ENCODE data around the gene CD2.

CD2 gene

DNA sequence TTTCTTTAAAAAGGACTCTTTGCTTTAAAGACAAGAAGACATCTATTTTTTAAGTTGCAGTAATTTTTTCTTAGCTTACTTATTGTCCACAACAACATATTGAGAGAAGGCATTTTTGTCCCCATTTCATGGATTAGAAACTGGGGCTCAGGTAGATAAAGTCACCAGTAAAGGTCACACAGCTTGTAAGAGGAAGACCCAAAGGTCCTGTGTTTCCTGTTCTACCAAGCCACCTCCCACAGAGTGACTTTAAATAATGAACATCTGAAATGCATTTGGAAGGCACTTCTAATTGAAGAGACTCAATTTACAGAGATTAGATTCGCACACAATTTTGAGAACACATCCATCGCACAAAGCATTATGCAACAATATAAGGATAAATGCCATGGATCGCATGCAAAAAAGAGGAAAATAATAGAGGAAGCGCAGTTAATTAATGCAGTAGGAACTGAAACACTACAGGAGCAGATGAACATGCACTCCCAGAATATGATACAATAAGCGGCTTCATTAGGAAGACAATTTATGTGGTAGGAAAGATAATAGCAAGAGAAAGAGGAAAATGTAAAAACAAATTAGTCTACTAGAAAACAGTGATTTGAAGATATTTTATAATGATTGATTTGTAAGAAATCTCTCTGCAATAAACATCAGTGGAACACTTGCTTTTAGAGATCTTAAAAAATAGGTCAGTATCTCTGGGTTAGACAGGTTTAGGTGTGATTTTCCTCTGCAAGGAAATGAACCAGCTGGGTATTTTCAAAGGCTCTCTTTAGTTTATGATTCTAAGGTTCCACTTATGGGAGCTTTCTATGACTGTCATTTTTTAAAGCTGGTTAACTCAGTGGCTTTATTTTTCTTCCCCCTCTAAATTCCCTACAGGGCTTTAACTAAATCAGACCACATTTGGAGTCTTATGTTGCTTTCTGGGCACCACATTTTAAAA is 27.1 kb upstream of the CD2 start:
- in situ Hi-C loops (cut with MboI; ENCODE audit: low pct_unique_long_range_greater_than_20kb, low sequenced_read_pairs, unreplicated experiment): no loop called here
- TF ChIP-seq, protein P1, sequence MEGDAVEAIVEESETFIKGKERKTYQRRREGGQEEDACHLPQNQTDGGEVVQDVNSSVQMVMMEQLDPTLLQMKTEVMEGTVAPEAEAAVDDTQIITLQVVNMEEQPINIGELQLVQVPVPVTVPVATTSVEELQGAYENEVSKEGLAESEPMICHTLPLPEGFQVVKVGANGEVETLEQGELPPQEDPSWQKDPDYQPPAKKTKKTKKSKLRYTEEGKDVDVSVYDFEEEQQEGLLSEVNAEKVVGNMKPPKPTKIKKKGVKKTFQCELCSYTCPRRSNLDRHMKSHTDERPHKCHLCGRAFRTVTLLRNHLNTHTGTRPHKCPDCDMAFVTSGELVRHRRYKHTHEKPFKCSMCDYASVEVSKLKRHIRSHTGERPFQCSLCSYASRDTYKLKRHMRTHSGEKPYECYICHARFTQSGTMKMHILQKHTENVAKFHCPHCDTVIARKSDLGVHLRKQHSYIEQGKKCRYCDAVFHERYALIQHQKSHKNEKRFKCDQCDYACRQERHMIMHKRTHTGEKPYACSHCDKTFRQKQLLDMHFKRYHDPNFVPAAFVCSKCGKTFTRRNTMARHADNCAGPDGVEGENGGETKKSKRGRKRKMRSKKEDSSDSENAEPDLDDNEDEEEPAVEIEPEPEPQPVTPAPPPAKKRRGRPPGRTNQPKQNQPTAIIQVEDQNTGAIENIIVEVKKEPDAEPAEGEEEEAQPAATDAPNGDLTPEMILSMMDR (IDR thresholded peaks at IDR 0.05; ENCODE audit: extremely low read depth, insufficient read depth, missing control alignments): no peak
- no peak for DNase-seq (ENCODE audit: low spot score)

DNA sequence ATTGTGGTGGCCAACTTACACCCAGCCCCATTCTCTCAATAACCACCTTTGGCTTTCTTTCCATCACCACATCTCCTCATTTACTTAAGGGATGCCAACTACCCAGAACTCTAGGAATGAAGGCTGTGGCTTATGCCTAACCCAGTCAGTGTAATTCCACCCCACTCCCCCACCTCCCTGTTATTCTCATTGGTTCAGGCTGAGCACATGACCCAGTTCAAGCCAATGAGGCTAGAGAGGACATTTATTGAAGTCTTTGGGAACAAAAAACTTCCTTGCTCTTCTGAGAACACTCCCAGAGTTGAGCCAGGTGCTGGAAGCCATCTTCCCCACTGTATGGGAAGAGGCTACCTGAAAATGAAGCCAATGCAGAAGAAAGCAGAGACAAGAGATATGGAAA is 22.8 kb upstream of the CD2 start:
- in situ Hi-C loops (cut with MboI; ENCODE audit: low pct_unique_long_range_greater_than_20kb, low sequenced_read_pairs, unreplicated experiment): loop anchor here (10.0 kb wide), 1 partner anchor 323 kb away; no protein-coding TSS in a partner anchor
- DNase-seq (ENCODE audit: low spot score): no peak
- TF ChIP-seq, protein P1 (IDR thresholded peaks at IDR 0.05; ENCODE audit: extremely low read depth, insufficient read depth, missing control alignments): no peak

DNA sequence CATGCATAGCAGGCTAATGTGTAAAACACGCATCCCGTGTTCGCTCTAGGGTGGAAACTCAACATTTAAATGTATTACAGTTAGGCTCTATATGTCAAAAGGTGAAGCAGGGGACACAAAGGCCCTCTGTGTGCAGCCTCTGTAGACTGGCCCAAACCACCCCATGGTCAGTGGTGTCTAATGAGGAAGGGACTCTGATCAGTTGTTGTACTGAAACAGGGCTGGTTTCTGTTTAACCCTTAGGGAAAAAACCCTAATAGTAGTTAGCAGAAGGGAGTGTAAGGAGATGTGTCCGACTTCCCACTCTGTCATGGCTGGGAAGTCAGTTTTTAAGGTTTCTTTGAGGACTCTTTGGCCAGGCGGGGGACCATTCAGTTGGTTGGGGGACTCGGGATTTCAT is 21.5 kb upstream of the CD2 start:
- DNase-seq (ENCODE audit: low spot score): no peak
- TF ChIP-seq, protein P1 (IDR thresholded peaks at IDR 0.05; ENCODE audit: extremely low read depth, insufficient read depth, missing control alignments): no peak
- in situ Hi-C loops (cut with MboI; ENCODE audit: low pct_unique_long_range_greater_than_20kb, low sequenced_read_pairs, unreplicated experiment): loop anchor here (10.0 kb wide), 1 partner anchor 322 kb away; no protein-coding TSS in a partner anchor

DNA sequence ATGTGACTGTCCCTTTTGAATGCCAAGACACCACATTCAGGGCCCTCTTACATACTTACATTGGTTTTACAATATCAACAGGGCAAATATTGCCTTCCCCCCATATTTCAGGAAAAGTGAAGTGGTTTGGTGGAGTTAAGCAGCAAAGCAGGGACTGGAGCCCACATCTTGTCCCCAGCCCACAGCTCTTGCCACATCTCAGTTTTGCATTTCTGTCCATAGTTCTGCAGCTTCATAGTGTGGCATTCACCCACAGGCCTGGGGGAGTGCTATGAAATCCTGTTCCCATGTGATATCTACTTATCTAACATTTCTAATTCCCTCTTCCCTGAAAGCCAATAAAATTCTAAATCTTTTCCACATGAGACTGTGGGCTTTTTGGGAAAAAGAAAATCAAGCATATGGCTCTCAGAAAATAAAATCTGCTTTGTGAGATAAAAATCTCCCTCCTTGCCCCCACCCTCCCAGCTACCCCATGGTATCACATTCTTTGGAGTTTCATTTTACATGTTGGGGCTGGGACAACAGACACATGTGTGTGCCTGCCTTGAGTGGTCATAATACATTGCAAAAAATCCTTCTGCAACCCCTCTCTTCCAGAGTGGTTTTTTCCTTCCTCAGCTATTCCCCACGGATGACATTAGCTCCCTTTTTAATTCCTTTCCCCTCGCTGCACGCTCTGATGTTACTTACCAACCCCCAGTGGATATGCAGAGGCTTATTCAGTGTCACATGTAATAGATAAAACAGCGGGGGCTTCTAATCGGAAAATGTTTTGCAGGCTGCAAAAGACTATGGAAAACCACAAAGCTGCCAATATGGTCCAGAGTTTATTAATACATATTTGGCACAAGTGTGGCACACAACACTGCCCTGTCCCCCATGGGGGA is 20.5 kb upstream of the CD2 start:
- TF ChIP-seq, protein P1 (IDR thresholded peaks at IDR 0.05; ENCODE audit: extremely low read depth, insufficient read depth, missing control alignments): no peak
- in situ Hi-C loops (cut with MboI; ENCODE audit: low pct_unique_long_range_greater_than_20kb, low sequenced_read_pairs, unreplicated experiment): loop anchor here (10.0 kb wide), 1 partner anchor 321 kb away; no protein-coding TSS in a partner anchor
- DNase-seq (ENCODE audit: low spot score): no peak

DNA sequence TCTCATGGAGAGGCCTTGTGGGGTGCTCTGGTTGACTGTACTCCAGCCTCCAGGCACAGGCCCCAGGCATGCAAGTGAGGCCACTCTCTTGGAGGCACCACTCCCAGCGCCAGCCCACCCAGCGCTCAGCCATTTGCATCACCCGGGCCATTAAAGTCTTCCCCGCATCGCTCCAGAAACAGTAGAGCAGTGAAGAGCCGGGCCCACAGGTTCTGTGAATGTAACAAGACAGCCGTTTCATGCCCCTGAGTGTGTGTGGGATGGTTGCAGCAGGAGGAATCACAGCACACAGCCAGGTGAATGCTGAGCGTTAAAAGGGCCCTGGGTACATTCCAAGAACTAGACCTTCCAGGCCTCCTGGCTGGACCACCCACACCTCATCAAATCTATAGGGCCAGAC is 19.0 kb upstream of the CD2 start:
- in situ Hi-C loops (cut with MboI; ENCODE audit: low pct_unique_long_range_greater_than_20kb, low sequenced_read_pairs, unreplicated experiment): loop anchor here (10.0 kb wide), 1 partner anchor 320 kb away; no protein-coding TSS in a partner anchor
- TF ChIP-seq, protein P1 (IDR thresholded peaks at IDR 0.05; ENCODE audit: extremely low read depth, insufficient read depth, missing control alignments): no peak

More for the DNA sequence above, 19.0 kb upstream of the CD2 start:
- no peak for DNase-seq (ENCODE audit: low spot score)
